Endometrial microvascular endothelial cells (primary cell): ENCODE data around the gene G3BP1. TPM values are rescaled to one million over a fixed set of nuclear protein-coding genes. Genes with fewer than 3 reads are reported as not detected.
"Not testable (repeated sequence)": the region's sequence is repeated elsewhere in the genome, so short reads cannot be mapped to it uniquely, and the experiment has no call there.

Experiments
- in situ Hi-C: cut with HindIII; loops from 2 replicates; pipeline ENCODE4 v1.10.0; 2017; ENCODE audit warnings: low sequenced_read_pairs, low pct_unique_long_range_greater_than_20kb; ENCODE audit errors: inconsistent ontology term
- total RNA-seq: library from RNA; depleted of rRNA; stranded (reverse); fragments of >200 nt; gene quantifications from one replicate; pipeline ENCODE4 v1.2.3, GENCODE V29; 2015; ENCODE audit errors: inconsistent ontology term

The G3BP1 gene
- total RNA-seq, 1 donor from 2014 or later, result 215 TPM

- in situ Hi-C loops, result no loop called here
Observed at GRCh38 chr5:151825445-151825844, 53.7 kb downstream of the G3BP1 start.

DNA sequence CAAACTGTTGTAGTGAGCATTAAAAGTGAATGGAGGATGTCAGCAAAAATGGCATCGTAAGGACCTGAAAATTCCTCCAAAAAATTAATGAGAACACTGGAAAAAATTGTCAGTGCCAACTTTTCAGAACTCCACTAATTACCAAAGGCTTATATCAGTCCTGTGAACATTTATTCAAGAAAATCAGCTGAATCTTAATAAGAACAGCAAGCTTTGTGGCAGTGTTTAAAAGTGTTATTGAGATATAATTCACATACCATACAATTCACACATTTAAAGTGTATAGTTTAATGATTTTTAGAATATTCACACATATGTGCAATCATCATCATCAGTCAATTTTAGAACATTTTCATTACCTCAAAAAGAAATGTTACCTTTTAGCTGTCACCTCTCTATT, 57.6 kb downstream of the G3BP1 start:
- in situ Hi-C loops, result no loop called here

DNA sequence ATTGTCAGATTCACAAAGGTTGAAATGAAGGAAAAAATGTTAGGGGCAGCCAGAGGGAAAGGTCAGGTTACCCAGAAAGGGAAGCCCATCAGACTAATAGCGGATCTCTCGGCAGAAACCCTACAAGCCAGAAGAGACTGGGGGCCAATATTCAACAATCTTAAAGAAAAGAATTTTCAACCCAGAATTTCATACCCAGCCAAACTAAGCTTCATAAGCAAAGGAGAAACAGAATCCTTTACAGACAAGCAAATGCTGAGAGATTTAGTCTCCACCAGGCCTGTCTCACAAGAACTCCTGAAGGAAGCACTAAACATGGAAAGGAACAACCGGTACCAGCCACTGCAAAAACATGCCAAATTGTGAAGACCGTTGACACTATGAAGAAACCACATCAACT, 61.1 kb downstream of the G3BP1 start:
- in situ Hi-C loops, result not testable (repeated sequence)

GRCh38 chr5:151846765-151847164, 75.0 kb downstream of the G3BP1 start:
- in situ Hi-C loops, result no loop called here

- in situ Hi-C loops, result no loop called here
Observed at GRCh38 chr5:151847871-151848270, 76.1 kb downstream of the G3BP1 start.

DNA sequence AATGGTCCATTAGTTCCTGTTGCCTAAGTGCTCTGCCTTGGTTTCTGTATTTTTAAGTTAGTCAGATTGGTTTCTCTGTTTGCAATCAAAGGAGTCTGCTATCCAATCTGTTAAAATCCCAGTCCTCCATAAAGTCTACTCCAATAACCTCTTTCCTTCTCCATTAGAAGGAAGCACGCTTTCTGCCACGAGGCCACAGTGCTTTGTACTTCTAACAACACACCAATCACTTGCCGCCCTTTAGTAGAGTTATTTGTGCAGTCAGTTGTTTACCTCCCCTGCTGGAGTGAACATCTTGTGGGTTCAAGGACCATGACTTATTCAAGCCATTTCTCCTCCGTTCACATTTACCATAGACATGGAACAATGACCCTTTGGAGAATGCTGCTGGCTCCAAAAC, 83.9 kb downstream of the G3BP1 start:
- in situ Hi-C loops, result no loop called here

DNA sequence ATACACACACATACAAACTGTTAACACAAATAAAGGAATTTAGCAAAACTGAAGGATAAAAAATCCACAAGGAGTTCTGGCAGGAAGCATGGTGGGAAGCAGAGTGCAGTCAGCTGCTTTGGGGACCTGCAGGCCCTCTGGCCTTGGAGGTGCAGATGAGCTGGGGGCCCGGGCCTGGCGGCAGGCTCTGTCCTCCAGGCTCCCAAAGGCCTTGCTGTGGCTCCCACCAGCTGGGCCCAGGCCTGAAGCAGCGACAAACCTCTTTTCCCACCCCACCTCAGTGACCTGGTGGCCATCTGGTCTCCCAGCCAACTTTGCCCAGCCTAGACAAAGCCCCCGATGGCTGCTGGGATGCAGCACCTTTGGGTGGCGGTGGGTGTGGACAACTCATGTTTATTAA, 85.1 kb downstream of the G3BP1 start:
- in situ Hi-C loops, result no loop called here

GRCh38 chr5:151860867-151861266, 89.1 kb downstream of the G3BP1 start:
- in situ Hi-C loops, result not testable (repeated sequence)

Other genes with a start within 250 kb of the G3BP1 start
- gene FAT2, start 180.6 kb upstream of the G3BP1 start, total RNA-seq, result not detected
- gene SPARC, start 85.0 kb upstream of the G3BP1 start, total RNA-seq, result 1,193 TPM
- gene ATOX1, start 13.3 kb upstream of the G3BP1 start, total RNA-seq, result 146 TPM
- not detected for gene GLRA1, start 152.9 kb downstream of the G3BP1 start, total RNA-seq